DMS 273 (cell line): ENCODE data around the gene CCDC137.

Source experiments
- DNase-seq: peaks from one replicate; lab custom pipeline; 2025; ENCODE audit not compliant: unreplicated experiment; lab: John Stamatoyannopoulos, UW

The CCDC137 gene

GRCh38 chr17:81714412-81715106 lies 48.0 kb downstream of the CCDC137 start:
- DNase-seq, result no peak

GRCh38 chr17:81715107-81715871 lies 48.8 kb downstream of the CCDC137 start:
- DNase-seq, result no peak

GRCh38 chr17:81715872-81716673 lies 49.5 kb downstream of the CCDC137 start:
- DNase-seq, result no peak

GRCh38 chr17:81716674-81716996 lies 50.1 kb downstream of the CCDC137 start:
- DNase-seq, result no peak

- no peak for DNase-seq
These were observed 50.7 kb downstream of the CCDC137 start for GRCh38 chr17:81717049-81717765.

- no peak for DNase-seq
These were observed 51.2 kb downstream of the CCDC137 start for GRCh38 chr17:81717766-81718089.

- DNase-seq, result no peak
These were observed 53.1 kb downstream of the CCDC137 start for GRCh38 chr17:81719410-81720266.

GRCh38 chr17:81720267-81721071 lies 53.9 kb downstream of the CCDC137 start:
- no peak for DNase-seq

- DNase-seq, result no peak
These were observed 55.9 kb downstream of the CCDC137 start for GRCh38 chr17:81722184-81723120.
